HG03108 (cell line): ENCODE results near the gene SVIL.
"Not testable (repeated sequence)": the region's sequence is repeated elsewhere in the genome, so short reads cannot be mapped to it uniquely, and the experiment has no call there.

ENCODE experiments used
- ATAC-seq: cut with Tn5 transposase; IDR thresholded peaks from one replicate; pipeline ENCODE4 v1.9.1; 2021; ENCODE audit warnings: moderate library complexity; ENCODE audit not compliant: unreplicated experiment

The SVIL gene

DNA sequence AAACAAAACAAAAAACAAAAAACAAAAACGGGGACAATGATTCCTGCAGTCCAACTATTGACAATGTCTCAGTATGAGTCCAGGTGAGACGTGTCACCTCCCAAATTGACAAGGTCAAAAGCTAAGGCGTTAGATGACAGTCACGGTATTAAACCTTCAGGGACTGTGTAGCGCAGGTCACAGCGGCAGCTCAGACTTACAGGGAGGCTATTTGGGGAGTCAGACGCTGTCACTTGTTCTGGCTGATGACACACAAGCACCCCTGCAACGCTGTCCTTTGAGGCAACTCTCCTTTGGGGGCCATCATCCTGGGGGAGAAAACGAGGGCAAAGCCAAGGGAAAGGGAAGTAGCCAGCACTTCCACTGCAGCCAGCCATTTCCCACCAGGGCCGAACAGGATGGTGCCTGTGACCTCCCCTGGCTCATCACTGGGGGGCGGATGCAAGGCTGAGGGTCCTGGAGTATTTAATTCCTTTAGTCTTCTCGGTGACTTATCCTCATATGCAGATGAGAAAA, 55.3 kb downstream of the SVIL start:
- no peak for ATAC-seq

DNA sequence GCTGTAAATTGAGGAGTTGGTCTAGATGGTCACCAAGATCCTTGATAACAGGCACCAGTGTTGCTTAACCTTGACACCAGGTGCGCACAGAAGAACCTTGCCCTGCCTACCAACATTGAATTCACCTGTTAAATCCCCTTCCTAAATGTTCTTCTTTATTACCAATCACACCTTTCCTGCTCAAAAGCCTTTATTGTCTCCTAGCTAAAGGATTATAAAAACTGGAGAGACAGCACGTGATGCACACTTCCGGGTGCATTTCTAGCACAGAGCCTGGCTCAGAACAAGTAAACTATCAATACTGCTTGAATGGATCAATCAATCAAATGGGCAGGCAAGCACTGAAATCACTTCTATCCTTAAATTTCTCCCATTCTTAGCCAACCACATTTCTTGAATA, 56.3 kb downstream of the SVIL start:
- ATAC-seq: no peak

DNA sequence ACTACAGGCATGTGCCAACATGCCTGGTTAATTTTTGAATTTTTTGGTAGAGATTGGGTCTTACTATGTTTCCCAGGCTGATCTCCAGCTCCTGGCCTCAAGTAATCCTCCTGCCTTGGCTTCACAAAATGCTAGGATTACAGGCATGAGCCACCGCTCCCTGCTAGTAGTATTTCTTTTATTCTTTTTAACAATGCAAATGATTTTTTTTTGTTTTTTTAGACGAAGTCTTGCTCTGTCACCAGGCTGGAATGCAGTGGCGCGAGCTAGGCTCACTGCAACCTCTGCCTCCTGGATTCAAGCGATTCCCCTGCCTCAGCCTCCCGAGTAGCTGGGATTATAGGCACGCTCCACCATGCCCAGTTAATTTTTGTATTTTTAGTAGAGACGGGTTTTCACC, 58.1 kb downstream of the SVIL start:
- ATAC-seq: no peak

DNA sequence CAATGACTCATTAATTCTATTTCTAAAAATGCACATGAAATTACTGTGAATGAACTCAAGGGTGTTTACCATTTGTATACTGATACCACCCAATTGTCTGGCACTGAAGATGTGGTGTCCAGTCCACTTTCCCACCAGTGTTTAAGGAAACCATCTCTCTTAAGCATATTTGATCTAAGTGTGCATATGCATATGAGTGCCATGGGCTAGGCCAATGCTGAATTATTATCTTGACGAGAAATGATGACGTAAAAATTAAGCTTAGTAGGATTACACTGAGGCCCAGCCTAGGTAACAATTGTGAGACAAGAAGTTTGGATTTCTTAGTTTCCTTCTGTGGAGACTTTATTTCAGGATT, 59.7 kb downstream of the SVIL start:
- ATAC-seq: no peak

DNA sequence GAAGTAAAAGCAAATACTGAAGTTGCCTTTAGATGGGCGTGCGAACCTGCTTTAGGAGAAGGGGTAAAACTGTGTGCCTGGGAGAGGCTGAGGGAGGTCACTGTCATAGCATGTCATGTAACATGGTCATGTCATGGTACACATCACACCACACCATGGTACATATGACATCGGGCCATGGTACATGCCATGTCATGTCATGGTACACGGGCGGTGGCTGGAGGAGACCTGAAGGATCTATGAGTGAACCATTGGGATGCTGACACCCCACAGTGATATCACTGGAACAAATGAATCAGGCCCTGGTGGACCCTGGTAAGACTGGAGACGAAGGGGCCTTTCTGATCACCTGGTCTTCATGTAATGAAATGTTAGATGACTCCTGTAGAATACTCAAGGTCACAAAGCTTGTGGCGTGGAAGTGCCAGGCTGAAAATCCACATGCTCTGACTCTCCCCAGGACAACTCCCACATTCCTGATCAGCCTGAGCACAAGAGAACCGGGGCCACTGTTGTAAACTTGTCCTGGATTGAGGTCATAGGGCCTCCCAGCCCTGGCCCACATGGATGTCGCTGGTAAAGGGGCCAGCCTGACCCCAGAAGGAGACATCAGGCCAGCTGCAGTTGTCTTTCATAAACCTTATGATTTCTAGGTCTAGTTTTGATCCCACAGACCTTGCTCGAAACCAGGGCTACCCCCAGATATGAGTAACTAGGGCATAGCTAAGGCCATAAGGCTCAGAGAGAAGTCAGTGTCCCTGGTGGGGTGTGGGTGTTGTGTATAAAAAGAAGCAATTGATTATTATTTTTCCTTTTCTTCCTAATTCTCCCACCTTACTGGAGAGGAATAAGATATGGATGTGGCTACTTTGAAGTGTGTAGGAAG, 60.3 kb downstream of the SVIL start:
- ATAC-seq: not testable (repeated sequence)

DNA sequence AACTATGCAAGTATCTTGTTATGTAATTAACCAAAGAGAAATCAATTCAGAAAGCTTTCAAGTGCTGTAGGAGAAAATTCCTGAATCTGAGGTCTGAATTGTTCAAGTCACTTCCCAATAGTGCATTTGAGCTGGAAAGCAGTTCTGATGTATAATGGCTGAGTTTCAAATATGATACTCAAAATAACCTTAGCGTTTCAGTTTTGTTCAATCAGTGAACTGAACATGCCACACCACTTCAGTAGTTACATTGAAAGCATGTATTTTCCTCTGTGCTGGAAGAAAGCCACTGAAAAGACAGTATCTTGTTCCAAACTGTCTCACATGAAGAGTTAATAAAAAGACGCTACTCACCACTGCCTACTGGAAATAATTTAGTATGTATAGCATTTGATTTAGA, 64.5 kb downstream of the SVIL start:
- not testable (repeated sequence) for ATAC-seq

DNA sequence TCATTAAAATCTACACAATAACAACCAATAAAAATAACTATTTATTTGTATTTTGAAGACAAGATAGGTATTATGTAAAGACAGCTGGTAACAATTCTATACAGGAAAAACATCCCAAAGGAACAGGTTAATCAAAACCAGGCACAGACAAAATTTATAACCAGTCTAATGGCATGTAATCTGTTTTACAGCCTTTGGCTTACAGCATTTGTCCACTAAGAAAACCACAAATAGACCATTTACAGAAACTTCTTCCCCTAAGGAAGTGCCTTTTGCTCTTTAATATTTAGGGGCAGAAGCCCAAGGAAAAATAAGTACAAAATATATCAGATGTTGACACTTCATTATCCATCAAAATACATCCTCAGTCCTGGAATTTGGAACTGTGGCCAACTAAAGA, 65.0 kb downstream of the SVIL start:
- no peak for ATAC-seq

DNA sequence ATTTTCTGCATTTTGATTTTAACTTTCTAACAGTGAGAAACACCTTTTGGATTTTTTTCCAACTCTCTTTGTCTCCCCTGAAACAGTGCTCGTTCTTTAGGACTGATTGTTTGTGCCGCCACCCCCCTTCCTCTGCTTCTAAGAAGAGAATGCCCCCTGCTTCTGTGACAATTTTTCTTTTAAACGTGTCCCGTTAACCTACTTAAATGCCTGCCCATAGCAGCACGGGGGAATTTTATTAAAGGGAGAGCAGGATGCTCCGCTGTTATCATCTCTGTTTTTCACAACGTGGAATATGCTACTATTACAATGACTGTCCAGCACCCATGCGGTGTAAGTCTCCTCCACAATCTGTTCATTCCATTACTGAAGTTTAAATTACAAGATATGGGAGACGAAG, 67.8 kb downstream of the SVIL start:
- no peak for ATAC-seq

DNA sequence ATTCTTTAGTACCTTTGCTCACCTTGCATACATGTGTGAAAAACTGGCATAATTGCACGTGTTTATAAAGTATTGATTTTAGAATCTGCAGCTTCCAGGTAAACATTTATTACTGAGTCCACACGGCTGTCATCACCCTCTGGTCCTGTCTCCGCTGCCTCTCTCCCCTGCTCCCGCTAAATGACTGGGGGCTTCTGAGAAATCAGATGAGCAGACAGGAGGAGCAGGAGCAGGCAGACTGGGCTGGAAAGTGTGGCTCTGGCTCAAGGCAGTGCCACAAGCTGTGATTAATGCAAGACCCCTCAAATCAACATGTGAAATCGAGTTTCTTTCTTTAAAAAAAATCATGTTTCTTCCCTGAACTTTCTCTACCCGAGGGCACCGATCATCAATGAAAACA, 68.6 kb downstream of the SVIL start:
- ATAC-seq: not testable (repeated sequence)

DNA sequence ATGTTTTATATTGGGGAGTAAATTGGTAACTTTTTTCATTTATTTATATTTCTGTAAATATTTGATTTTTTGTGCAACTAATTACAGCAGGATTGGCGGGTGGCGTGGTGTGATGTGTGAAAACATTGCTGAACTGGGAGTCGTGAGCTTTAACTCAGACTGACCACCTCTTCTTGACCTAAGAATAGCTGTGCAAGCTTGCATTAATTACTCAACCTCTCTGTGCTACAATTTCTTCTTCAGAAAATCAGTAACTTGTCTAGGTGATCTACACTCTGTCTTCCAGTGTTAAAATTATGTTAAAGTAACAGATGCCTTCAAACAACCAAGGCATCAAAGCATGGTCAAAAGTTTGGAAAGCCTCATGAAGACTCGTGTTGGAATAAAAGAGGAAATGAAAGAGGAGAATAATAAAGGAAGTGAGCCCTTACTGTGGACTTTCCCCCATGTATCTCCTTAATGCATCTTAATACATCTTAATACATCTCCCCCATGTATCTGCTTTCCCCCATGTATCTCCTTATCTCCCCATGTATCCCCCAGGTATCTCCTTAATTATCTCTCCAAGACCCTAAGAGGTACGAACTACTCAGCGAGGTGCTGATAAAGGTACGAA, 71.2 kb downstream of the SVIL start:
- ATAC-seq: no peak

DNA sequence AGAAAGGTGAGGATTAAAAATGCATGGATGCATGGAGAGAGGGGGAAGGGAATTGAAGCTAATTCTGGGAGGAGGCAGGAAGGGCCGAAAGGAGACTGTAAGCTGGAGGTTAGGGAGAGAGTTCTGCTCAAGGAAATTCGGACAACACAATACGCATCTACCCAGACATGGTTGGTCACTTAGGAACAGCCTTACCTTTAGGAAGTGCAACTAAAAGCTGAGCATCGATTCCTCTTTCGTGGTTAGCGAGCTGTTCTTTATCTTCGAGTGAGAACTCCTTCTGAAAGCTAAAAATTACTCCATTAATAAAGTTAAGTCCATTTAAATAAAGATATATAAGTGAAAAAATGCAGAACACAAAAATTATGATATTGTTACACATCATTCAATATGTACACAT, 71.8 kb downstream of the SVIL start:
- not testable (repeated sequence) for ATAC-seq

DNA sequence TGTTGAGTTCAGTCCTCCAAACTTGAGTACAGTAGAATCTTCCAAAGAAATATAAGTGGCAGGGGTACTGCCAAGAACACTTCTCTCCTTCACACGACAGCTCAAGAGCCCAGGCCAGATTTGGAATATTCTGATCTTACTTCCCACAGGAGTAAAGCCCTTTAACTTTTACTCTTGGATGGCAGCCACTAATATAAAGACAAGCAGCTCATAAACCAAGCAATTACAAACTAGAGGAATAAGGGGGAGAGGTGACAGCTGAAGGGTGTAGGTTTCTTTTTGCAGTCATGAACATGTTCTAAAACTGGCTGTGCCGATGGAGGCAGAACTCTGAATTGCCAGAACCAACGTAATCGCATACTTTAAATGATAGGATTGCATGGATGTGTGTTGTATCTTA, 74.8 kb downstream of the SVIL start:
- ATAC-seq: no peak

DNA sequence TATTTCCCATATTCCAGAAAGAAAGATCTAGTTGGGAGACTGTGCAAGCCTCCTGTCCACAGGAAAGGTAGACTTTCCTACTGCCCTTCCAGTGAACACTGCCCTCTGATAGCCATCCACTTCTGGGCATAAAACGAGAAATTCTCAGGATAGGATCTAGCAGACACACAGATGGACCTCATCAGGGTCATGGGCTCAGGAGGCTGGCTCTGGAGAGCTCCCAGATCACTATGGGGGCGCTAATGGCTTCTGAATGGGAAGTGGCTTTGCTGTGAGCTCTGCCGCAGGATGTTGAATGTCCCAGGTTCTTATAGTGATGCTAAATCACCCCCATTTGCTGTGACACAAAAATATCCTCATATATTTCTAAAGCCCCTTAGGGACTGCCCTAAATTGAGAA, 77.1 kb downstream of the SVIL start:
- ATAC-seq: no peak

DNA sequence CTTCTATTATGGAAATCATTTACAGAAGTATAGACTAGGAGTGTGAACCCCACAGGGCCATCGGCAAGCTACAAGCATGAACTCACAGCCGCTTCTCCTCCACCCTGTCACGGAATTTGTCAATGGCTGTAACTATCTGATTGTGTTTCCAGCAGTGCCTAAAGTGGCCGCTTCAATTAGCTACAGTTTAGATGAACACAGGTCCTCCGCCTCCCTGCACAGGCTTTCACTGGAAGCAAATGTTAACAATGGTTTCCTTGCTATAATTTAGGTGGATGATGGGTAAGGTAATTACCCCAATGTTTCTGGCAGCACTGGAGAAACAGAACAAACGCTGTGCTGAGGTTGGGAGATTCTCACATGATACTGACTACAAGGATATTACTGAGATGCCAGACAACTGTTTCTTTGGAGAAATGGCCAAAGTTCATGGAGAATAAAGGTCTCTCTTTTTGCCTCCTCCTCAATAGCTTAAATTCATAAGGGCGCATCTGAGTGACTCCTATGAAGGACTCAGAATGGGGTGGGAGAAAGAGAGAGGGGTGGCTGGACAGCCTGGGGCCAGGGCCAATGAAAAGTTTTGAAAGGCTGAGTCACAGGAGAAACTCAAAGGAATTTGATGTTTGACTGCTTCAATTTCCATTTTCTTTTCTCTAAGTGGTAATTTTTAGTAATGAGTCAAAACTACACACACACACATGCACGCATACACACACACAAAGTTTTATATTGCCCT, 78.9 kb downstream of the SVIL start:
- no peak for ATAC-seq

DNA sequence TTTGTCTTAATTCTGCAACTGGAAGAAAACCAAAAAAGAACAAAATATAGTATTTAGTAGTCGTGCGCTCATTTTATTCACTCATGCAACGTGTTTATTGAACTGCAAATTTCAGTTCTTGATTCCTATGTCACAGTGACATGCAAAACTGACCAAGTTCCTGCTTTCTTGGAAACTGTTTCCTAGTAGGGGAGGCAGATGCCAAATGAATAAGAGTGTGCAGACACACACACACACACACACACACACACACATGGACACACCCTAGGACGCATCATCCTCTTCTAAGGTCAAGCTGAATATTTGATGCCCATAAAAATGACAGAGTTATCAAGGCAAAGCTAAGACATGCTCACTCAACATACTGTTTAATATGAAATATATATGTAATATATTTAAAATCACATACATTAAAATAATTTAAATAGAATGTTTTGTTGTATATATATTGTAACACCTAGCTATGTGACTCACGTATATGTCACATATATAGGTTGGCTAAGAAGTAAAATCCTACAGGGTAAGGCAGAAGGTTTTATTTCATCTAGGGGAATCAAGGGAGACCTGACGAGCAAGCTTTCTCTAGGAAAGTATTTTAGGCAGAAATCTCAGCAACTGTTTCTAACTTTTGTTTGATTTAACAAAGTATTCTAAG, 79.6 kb downstream of the SVIL start:
- ATAC-seq: no peak

DNA sequence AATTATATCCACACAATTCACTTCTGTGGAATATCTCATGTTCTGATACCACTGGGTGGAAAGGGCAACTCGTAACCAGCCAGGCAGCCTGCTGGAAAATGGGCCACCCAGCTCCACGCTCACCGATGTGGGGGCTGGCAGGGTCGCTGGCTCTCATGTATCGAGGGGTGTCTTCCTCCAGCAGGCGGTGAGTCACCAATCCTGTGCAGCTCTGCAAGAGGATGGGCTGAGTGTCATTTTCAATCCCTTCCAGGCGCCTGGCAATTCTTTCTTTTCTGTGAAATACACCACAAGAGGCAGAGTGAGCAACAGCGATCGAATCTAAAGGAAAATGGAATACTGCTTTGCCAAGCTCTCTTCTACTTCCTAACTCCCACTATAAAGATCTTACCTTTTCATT, 80.1 kb downstream of the SVIL start:
- no peak for ATAC-seq

DNA sequence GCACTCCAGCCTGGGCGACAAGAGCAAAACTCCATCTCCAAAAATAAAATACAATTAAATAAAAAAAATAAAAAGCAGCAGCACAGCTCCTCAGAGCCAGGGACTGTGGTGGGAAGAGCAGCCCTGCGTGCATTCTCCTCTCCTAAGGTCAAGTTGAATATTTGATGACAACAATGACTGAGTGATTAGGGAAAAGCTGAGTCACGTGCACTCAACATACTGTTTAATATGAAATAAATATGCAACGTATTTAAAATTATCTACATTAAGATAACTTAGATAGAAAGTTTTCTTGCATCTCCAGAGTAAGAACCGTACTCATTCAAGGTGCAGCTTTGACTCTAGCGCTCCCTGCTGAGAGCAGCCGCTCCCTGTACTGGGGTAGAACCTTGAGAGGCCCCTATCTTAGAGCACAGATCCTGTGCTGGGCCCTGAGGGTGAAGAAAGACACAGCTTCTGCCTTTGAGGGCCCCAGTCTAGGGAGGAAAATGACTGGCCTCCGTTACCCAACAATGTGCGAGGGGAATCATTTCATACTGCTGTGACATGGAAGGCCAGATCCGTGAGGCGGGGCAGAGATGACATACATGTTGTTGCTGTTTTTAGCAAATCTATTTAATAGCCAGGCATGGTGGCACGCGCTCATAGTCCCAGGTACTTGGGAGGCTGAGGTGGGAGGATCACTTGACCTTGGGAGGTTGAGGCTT, 81.1 kb downstream of the SVIL start:
- ATAC-seq: no peak

DNA sequence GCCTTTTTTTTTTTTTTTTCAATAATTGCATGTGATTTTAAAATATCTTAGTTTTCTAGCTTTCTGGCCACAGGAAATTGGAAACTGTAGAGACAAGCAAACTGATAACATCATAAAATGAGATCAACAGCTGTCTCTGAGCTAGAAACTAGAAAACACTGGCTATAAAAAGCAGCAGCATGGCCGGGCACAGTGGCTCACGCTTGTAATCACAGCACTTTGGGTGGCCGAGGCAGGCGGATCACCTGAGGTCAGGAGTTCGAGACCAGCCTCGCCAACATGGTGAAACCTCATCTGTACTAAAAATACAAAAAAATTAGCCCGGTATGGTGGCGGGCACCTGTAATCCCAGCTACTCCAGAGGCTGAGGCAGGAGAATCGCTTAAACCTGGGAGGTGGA, 81.7 kb downstream of the SVIL start:
- not testable (repeated sequence) for ATAC-seq

DNA sequence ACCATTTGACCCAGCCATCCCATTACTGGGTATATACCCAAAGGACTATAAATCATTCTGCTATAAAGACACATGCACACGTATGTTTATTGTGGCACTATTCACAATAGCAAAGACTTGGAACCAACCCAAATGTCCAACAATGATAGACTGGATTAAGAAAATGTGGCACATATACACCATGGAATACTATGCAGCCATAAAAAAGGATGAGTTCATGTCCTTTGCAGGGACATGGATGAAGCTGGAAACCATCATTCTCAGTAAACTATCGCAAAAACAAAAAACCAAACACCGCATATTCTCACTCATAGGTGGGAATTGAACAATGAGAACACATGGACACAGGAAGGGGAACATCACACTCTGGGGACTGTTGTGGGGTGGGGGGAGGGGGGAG, 85.3 kb downstream of the SVIL start:
- ATAC-seq: not testable (repeated sequence)

DNA sequence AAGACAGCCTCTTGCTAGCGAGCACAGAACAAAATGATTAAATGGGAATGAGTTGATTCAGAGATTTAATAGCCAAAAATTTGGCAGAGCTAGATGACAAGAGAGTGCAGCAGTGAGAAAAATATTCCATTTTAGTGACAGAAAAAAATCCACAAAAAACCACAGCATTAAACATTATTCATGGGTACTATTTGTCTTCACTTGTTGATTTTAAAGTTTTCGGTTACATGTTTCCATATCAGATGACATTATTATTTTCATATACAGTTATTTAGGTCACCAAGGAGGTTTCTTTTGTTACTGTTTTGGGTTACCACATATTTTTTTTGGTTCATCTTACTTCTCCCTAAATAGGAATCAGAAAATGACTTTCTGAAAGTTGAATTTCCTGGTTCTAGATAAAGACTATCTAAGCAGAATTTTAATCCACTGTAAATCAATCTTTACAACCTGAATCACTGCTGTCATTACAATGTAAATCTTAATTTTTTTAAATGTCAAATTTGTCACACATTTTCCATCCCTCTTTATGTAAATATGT, 87.9 kb downstream of the SVIL start:
- no peak for ATAC-seq
